Fibroblast of villous mesenchyme (primary cell): Measurements from ENCODE around the gene ADD1. TPM values are rescaled to one million over a fixed set of nuclear protein-coding genes. Genes with fewer than 3 reads are reported as not detected.

Experiments used
- DNase-seq: peaks from one replicate; pipeline ENCODE4 v3.0.0-alpha.2; 2010; ENCODE audit warnings: low read depth
- H3K4me3 ChIP-seq: 2 replicates; pipeline ENCODE4 v1.5.1; 2011; ENCODE audit warnings: low read depth, mild to moderate bottlenecking, low read length
- total RNA-seq: library from RNA; depleted of rRNA; stranded (reverse); fragments of >200 nt; gene quantifications from 2 replicates; pipeline ENCODE4 v1.2.3, GENCODE V29; 2012
- TF ChIP-seq, protein P1 (sequence below): IDR thresholded peaks from 2 replicates; pipeline ENCODE4 v1.5.1; 2012; ENCODE audit warnings: low read depth, mild to moderate bottlenecking, low read length; ENCODE audit not compliant: insufficient read depth

Gene ADD1
- total RNA-seq, 1 donor, result 212 TPM

- peak overlapping the region; percentile 89 for H3K4me3 ChIP-seq
- no peak for DNase-seq
- TF ChIP-seq, protein P1, sequence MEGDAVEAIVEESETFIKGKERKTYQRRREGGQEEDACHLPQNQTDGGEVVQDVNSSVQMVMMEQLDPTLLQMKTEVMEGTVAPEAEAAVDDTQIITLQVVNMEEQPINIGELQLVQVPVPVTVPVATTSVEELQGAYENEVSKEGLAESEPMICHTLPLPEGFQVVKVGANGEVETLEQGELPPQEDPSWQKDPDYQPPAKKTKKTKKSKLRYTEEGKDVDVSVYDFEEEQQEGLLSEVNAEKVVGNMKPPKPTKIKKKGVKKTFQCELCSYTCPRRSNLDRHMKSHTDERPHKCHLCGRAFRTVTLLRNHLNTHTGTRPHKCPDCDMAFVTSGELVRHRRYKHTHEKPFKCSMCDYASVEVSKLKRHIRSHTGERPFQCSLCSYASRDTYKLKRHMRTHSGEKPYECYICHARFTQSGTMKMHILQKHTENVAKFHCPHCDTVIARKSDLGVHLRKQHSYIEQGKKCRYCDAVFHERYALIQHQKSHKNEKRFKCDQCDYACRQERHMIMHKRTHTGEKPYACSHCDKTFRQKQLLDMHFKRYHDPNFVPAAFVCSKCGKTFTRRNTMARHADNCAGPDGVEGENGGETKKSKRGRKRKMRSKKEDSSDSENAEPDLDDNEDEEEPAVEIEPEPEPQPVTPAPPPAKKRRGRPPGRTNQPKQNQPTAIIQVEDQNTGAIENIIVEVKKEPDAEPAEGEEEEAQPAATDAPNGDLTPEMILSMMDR, result no peak
Observed at GRCh38 chr4:2964706-2965258, 121.1 kb downstream of the ADD1 start.

DNA sequence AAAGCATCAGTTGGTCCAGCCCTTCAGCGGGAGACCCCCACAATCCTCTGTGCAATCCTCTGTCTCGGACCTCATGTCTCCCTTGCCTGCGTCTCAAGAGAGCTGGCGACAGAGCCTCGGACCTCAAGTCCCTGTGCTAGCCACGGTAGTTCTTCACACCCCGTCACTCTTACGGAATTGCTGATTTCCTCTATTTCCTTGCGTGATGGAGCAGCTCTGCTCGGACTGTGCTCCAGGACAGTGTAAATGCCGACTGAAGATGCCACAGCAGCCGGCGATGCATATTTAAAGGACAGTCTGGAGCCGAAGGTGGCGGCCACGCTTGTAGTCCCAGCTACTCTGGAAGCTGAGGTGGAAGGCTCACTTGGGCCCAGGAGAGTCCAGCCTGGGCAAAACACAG lies 121.6 kb downstream of the ADD1 start:
- TF ChIP-seq, protein P1, result no peak
- H3K4me3 ChIP-seq, result no peak overlapping the region
- no peak for DNase-seq

DNA sequence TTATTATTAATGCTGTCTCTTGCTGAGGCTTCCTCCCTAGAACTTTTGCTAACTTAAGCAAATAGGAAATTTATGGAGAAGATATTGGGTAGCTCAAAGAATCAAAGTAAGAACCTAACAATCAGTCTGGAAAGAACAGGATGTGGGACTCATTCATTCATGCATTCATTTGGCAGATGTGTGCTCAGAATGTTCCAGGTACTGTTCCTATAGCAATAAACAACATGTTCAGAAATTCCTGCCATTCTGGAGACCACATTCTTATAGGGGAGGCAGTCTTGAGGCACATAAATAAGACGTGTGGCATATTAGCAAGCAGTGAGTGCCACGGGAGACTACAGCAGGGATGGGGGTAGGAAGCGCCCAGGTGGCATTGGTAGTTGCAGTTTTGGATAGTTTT lies 124.7 kb downstream of the ADD1 start:
- no peak for DNase-seq

DNA sequence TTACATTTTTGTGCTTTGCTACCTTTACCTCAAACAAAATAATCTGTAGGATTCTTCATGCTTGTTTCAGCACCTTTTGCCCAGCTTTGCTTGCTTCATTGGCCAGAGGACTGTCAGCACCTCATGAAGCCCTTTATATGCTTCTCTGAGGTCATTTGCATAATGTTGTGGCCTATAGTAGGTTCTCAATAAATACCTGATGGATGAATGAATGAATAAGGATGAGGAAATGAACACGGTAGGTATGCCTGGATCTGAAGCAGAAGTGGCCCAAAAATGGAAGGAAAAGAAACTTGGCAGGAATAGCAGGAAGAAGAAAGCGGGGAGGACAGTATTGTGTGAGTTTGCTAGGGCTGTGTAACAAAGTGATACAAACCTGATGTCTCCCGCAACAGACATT lies 127.6 kb downstream of the ADD1 start:
- no peak overlapping the region for H3K4me3 ChIP-seq
- no peak for DNase-seq
- TF ChIP-seq, protein P1, result no peak

More for the DNA sequence above, 124.7 kb downstream of the ADD1 start:
- TF ChIP-seq, protein P1, result no peak
- no peak overlapping the region for H3K4me3 ChIP-seq

- TF ChIP-seq, protein P1, result no peak
- DNase-seq, result peak; percentile 69
- H3K4me3 ChIP-seq, result no peak overlapping the region
Observed at GRCh38 chr4:2977211-2978088, 133.8 kb downstream of the ADD1 start.

Other genes starting within 250 kb of the ADD1 start
- gene TNIP2, start 87.5 kb upstream of the ADD1 start, total RNA-seq, result 41.9 and 50.3 TPM in 2 replicates
- gene SH3BP2, start 50.8 kb upstream of the ADD1 start, total RNA-seq, result 23.3 and 27.4 TPM in 2 replicates
- gene NOP14, start 119.6 kb downstream of the ADD1 start, total RNA-seq, result 19.3 and 26.3 TPM in 2 replicates
- gene GRK4, start 119.7 kb downstream of the ADD1 start, total RNA-seq, result 6.4 and 7.3 TPM in 2 replicates
- gene HTT-AS, start 230.7 kb downstream of the ADD1 start, total RNA-seq, result not detected in 2 replicates
- 60.6 and 65.2 TPM in 2 replicates for gene HTT, start 230.8 kb downstream of the ADD1 start, total RNA-seq